ENCODE measurements around the gene SLC24A3.

Gene SLC24A3

DNA sequence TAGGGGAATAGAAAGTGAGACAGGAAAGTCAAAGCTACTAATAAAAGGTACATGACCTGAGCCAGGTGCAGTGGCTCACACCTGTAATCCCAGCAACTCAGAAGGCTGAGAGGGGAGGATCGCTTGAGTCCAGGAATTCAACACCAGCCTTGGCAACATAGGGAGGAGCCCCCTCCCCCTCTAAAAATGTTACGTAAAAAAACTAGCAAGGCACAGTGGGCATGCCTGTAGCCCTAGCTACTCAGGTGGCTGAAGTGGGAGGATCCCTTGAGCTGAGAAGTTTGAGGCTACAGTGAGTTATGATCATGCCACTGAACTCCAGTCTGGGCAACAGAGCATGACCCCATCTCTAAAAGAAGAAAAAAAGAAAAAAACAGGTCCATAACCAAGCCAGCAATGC is 359.6 kb downstream of the SLC24A3 start (continued):
- TF ChIP-seq ZNF221 (tag by site-specific recombination; IDR thresholded peaks at IDR 0.05; ENCODE audit: borderline replicate concordance): no peak
- TF ChIP-seq, protein P1, sequence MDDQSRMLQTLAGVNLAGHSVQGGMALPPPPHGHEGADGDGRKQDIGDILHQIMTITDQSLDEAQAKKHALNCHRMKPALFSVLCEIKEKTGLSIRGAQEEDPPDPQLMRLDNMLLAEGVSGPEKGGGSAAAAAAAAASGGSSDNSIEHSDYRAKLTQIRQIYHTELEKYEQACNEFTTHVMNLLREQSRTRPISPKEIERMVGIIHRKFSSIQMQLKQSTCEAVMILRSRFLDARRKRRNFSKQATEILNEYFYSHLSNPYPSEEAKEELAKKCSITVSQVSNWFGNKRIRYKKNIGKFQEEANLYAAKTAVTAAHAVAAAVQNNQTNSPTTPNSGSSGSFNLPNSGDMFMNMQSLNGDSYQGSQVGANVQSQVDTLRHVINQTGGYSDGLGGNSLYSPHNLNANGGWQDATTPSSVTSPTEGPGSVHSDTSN (CRISPR knock-in tag; IDR thresholded peaks at IDR 0.05): no peak
- no peak for TF ChIP-seq ZFP37 (tag by site-specific recombination; IDR thresholded peaks at IDR 0.05)
- TF ChIP-seq ZNF2 (tag by site-specific recombination; IDR thresholded peaks at IDR 0.05): no peak
- TF ChIP-seq, protein P2, sequence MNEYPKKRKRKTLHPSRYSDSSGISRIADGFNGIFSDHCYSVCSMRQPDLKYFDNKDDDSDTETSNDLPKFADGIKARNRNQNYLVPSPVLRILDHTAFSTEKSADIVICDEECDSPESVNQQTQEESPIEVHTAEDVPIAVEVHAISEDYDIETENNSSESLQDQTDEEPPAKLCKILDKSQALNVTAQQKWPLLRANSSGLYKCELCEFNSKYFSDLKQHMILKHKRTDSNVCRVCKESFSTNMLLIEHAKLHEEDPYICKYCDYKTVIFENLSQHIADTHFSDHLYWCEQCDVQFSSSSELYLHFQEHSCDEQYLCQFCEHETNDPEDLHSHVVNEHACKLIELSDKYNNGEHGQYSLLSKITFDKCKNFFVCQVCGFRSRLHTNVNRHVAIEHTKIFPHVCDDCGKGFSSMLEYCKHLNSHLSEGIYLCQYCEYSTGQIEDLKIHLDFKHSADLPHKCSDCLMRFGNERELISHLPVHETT (tag by site-specific recombination; IDR thresholded peaks at IDR 0.05): no peak
- TF ChIP-seq ZNF202 (tag by site-specific recombination; IDR thresholded peaks at IDR 0.05; ENCODE audit: borderline replicate concordance): no peak
- no peak for TF ChIP-seq ZNF302 (tag by site-specific recombination; IDR thresholded peaks at IDR 0.05; ENCODE audit: low read depth)
- TF ChIP-seq, protein P3, sequence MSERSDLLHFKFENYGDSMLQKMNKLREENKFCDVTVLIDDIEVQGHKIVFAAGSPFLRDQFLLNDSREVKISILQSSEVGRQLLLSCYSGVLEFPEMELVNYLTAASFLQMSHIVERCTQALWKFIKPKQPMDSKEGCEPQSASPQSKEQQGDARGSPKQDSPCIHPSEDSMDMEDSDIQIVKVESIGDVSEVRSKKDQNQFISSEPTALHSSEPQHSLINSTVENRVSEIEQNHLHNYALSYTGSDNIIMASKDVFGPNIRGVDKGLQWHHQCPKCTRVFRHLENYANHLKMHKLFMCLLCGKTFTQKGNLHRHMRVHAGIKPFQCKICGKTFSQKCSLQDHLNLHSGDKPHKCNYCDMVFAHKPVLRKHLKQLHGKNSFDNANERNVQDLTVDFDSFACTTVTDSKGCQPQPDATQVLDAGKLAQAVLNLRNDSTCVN (tag by site-specific recombination; optimal IDR thresholded peaks at IDR 0.05): no peak
- TF ChIP-seq SP2 (tag by site-specific recombination; IDR thresholded peaks at IDR 0.05): no peak
- TF ChIP-seq, protein P4, sequence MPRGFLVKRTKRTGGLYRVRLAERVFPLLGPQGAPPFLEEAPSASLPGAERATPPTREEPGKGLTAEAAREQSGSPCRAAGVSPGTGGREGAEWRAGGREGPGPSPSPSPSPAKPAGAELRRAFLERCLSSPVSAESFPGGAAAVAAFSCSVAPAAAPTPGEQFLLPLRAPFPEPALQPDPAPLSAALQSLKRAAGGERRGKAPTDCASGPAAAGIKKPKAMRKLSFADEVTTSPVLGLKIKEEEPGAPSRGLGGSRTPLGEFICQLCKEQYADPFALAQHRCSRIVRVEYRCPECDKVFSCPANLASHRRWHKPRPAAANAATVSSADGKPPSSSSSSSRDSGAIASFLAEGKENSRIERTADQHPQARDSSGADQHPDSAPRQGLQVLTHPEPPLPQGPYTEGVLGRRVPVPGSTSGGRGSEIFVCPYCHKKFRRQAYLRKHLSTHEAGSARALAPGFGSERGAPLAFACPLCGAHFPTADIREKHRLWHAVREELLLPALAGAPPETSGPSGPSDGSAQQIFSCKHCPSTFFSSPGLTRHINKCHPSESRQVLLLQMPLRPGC (tag by site-specific recombination; IDR thresholded peaks at IDR 0.05): no peak
- TF ChIP-seq ZNF510 (tag by site-specific recombination; IDR thresholded peaks at IDR 0.05; ENCODE audit: insufficient replicate concordance): no peak

DNA sequence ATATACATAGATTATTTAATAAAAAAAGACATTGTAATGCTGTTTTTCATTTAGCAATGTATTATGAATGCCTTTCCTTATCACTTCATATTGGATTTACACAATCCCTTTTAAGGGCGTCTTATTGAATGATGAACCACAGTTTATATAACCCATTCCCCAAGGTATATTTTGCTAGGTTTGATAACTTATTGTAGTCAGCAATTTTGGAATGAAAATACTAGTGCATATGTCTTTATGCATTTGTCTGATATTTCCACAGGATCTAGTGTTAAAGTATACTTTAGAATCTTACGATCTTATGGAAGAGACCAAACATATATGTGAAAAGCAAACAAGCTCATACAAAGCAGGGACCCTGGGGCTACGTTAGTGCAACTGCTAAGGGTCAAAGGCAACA is 365.2 kb downstream of the SLC24A3 start:
- POLR2A ChIA-PET: no interaction called here
- H3K9me3 ChIP-seq (ENCODE audit: control insufficient read depth, insufficient read depth, low read depth, low read length): no peaks in the 10 kb centered on the region
- TF ChIP-seq ZNF155 (tag by site-specific recombination; IDR thresholded peaks at IDR 0.05) (no peak), SCRT2 (tag by site-specific recombination; IDR thresholded peaks at IDR 0.05) (no peak), GLI4 (tag by site-specific recombination; IDR thresholded peaks at IDR 0.05) (no peak), ZNF211 (tag by site-specific recombination; IDR thresholded peaks at IDR 0.05; ENCODE audit: low read depth) (no peak), KLF8 (tag by site-specific recombination; IDR thresholded peaks at IDR 0.05) (no peak), ZNF555 (tag by site-specific recombination; conservative IDR thresholded peaks at IDR 0.05) (no peak), YY2 (tag by site-specific recombination; IDR thresholded peaks at IDR 0.05) (no peak), WT1 (tag by site-specific recombination; IDR thresholded peaks at IDR 0.05) (no peak), ZNF777 (tag by site-specific recombination; IDR thresholded peaks at IDR 0.05; ENCODE audit: borderline replicate concordance) (no peak), KLF7 (tag by site-specific recombination; IDR thresholded peaks at IDR 0.05; ENCODE audit: borderline replicate concordance) (no peak), BCL11B (tag by site-specific recombination; IDR thresholded peaks at IDR 0.05; ENCODE audit: low read depth) (no peak), KLF1 (tag by site-specific recombination; IDR thresholded peaks at IDR 0.05) (no peak), ZNF501 (tag by site-specific recombination; IDR thresholded peaks at IDR 0.05) (no peak)
- TF ChIP-seq, protein P5, sequence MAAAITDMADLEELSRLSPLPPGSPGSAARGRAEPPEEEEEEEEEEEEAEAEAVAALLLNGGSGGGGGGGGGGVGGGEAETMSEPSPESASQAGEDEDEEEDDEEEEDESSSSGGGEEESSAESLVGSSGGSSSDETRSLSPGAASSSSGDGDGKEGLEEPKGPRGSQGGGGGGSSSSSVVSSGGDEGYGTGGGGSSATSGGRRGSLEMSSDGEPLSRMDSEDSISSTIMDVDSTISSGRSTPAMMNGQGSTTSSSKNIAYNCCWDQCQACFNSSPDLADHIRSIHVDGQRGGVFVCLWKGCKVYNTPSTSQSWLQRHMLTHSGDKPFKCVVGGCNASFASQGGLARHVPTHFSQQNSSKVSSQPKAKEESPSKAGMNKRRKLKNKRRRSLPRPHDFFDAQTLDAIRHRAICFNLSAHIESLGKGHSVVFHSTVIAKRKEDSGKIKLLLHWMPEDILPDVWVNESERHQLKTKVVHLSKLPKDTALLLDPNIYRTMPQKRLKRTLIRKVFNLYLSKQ (tag by site-specific recombination; IDR thresholded peaks at IDR 0.05; ENCODE audit: borderline replicate concordance): no peak
- no peaks in the 10 kb centered on the region for H3K4me1 ChIP-seq (ENCODE audit: control insufficient read depth, insufficient read depth, low read length)
- no peak overlapping the region for H3K4me3 ChIP-seq (ENCODE audit: low read depth, low read length)
- H3K36me3 ChIP-seq (ENCODE audit: control insufficient read depth in 2 of 2, insufficient read depth in 1 of 2, low read length in 2 of 2): no peaks in the 10 kb centered on the region
- CTCF ChIA-PET: interaction anchor here (0.7 kb wide), 1 partner anchor 508 kb away, joined by 4 read pairs; no protein-coding TSS in a partner anchor
- H3K27ac ChIP-seq (ENCODE audit: extremely low read depth, low read depth, low read length): no peak overlapping the region
